H1 (cell line): ENCODE measurements around the gene NDUFV1. TPM values are rescaled to one million over a fixed set of nuclear protein-coding genes. Genes with fewer than 3 reads are reported as not detected.

Experiments used
- CTCF ChIA-PET: fragments of 300-600 bp; sonication (Branson Sonifier 250); formaldehyde crosslinking; loops from one replicate; lab custom pipeline; 2021; ENCODE audit not compliant: partially characterized antibody; lab: Charles Lee
- POLR2A ChIA-PET: fragments of 300-600 bp; sonication (Branson Sonifier 250); formaldehyde crosslinking; loops from one replicate; lab custom pipeline; 2021; ENCODE audit warnings: inconsistent platforms; ENCODE audit not compliant: partially characterized antibody; lab: Charles Lee
- DNase-seq, 2 experiments: peaks; one replicate each; pipeline versions ENCODE4 v3.0.0 to v3.0.0-alpha.2; 2010 to 2022; ENCODE audit warnings: low spot score in 2 of 2, low read depth in 1 of 2, mixed read lengths in 1 of 2
- FAIRE-seq: peaks from 2 replicates; lab custom pipeline; 2011; peaks lifted over from hg19 to GRCh38; lab: Jason Lieb, UNC
- H2AFZ ChIP-seq: 2 replicates; pipeline ENCODE4 v1.8.1; 2012; ENCODE audit warnings: low read length, inconsistent platforms
- H2AK5ac ChIP-seq: 2 replicates; pipeline ENCODE4 v1.6.1; 2013; ENCODE audit warnings: low read depth, low read length
- H2BK120ac ChIP-seq: replicated peaks from 2 replicates; pipeline ENCODE3; 2013; ENCODE audit warnings: low read depth, low read length, inconsistent platforms
- H2BK12ac ChIP-seq: 2 replicates; pipeline ENCODE4 v1.6.1; 2013; ENCODE audit warnings: low read depth, low read length
- H2BK15ac ChIP-seq: 2 replicates; pipeline ENCODE4 v1.6.1; 2013; ENCODE audit warnings: low read length
- H2BK20ac ChIP-seq: 2 replicates; pipeline ENCODE4 v1.6.1; 2013; ENCODE audit warnings: low read length
- H2BK5ac ChIP-seq: 2 replicates; pipeline ENCODE4 v1.6.1; 2013; ENCODE audit warnings: low read depth, low read length
- H3K14ac ChIP-seq: 2 replicates; pipeline ENCODE4 v1.6.1; 2013; ENCODE audit warnings: inconsistent platforms; ENCODE audit not compliant: insufficient read length
- H3K18ac ChIP-seq: 2 replicates; pipeline ENCODE4 v1.6.1; 2013; ENCODE audit warnings: low read length; ENCODE audit errors: extremely low read depth
- H3K23ac ChIP-seq: 2 replicates; pipeline ENCODE4 v1.6.1; 2013; ENCODE audit warnings: inconsistent platforms; ENCODE audit not compliant: insufficient read length
- H3K23me2 ChIP-seq: 2 replicates; pipeline ENCODE4 v1.6.1; 2013; ENCODE audit warnings: low read depth, low read length
- H3K27ac ChIP-seq: 2 replicates; pipeline ENCODE4 v1.6.1; 2011; ENCODE audit warnings: low read depth, low read length, inconsistent platforms
- H3K27me3 ChIP-seq, 4 experiments: replicated peaks in 1 of 4; 1 replicate in 1 of 4; 2 replicates in 3 of 4; pipeline versions ENCODE4 v1.6.1 to v1.8.1; 2011 to 2013; ENCODE audit warnings: low read length in 3 of 4, mild to moderate bottlenecking in 3 of 4, inconsistent platforms in 2 of 4, mixed read lengths in 2 of 4, moderate library complexity in 1 of 4; ENCODE audit not compliant: control insufficient read depth in 3 of 4, insufficient read depth in 3 of 4; ENCODE audit errors: extremely low read depth in 1 of 4
- H3K36me3 ChIP-seq, 4 experiments: 2 replicates each; pipeline versions ENCODE4 v1.6.1 to v1.8.1; 2011 to 2013; ENCODE audit warnings: mild to moderate bottlenecking in 4 of 4, low read length in 3 of 4, moderate library complexity in 2 of 4, control low read depth in 1 of 4, inconsistent platforms in 1 of 4; ENCODE audit not compliant: insufficient read depth in 4 of 4, control insufficient read depth in 2 of 4
- H3K4ac ChIP-seq: replicated peaks from 2 replicates; pipeline ENCODE3; 2013; ENCODE audit warnings: low read length, low read depth, mixed read lengths, inconsistent platforms; ENCODE audit not compliant: insufficient read length
- H3K4me1 ChIP-seq, 4 experiments: replicated peaks in 1 of 4; 1 replicate in 1 of 4; 2 replicates in 3 of 4; pipeline versions ENCODE4 v1.6.1 to v1.8.1; 2011 to 2013; ENCODE audit warnings: low read length in 3 of 4, inconsistent platforms in 2 of 4, mixed read lengths in 1 of 4; ENCODE audit not compliant: insufficient read depth in 4 of 4, control insufficient read depth in 3 of 4
- H3K4me2 ChIP-seq, 2 experiments: 2 replicates each; pipeline versions ENCODE4 v1.6.1 to v1.8.1; 2011 to 2013; ENCODE audit warnings: low read depth in 2 of 2, low read length in 2 of 2, control low read depth in 1 of 2, inconsistent platforms in 1 of 2, mild to moderate bottlenecking in 1 of 2; ENCODE audit not compliant: insufficient read depth in 1 of 2
- H3K4me3 ChIP-seq, 4 experiments: fragments of 200-600, 300-600 bp in 1 of 4; sonication (generic), shearing (Covaris generic), sonication (Bioruptor Twin) in 1 of 4; 2 replicates each; pipeline versions ENCODE4 v1.5.1 to v1.8.1; 2011 to 2016; ENCODE audit warnings: low read length in 4 of 4, low read depth in 3 of 4, control low read depth in 2 of 4, inconsistent platforms in 2 of 4, mild to moderate bottlenecking in 2 of 4, mixed read lengths in 1 of 4, moderate library complexity in 1 of 4; ENCODE audit not compliant: insufficient read depth in 2 of 4; ENCODE audit errors: extremely low read depth in 1 of 4
- H3K56ac ChIP-seq: replicated peaks from 2 replicates; pipeline ENCODE3; 2013; ENCODE audit warnings: low read depth, mild to moderate bottlenecking, mixed read lengths, low read length, inconsistent platforms; ENCODE audit not compliant: insufficient read length
- H3K79me1 ChIP-seq: 2 replicates; pipeline ENCODE4 v1.6.1; 2013; ENCODE audit warnings: low read depth, low read length, control low read depth
- H3K79me2 ChIP-seq, 2 experiments: 2 replicates each; pipeline versions ENCODE4 v1.6.1 to v1.8.1; 2012 to 2013; ENCODE audit warnings: low read length in 2 of 2, mild to moderate bottlenecking in 2 of 2, inconsistent platforms in 1 of 2; ENCODE audit not compliant: insufficient read depth in 2 of 2, control insufficient read depth in 1 of 2
- H3K9ac ChIP-seq, 4 experiments: replicated peaks in 1 of 4; 1 replicate in 1 of 4; 2 replicates in 3 of 4; pipeline versions ENCODE4 v1.6.1 to v1.8.1; 2011 to 2013; ENCODE audit warnings: low read depth in 3 of 4, low read length in 3 of 4, control low read depth in 2 of 4, mild to moderate bottlenecking in 2 of 4, moderate library complexity in 2 of 4, inconsistent platforms in 1 of 4; ENCODE audit errors: extremely low read depth in 1 of 4
- H3K9me3 ChIP-seq, 2 experiments: 2 replicates each; pipeline versions ENCODE4 v1.6.1 to v1.8.1; 2012 to 2013; ENCODE audit warnings: mild to moderate bottlenecking in 2 of 2, moderate library complexity in 2 of 2, control low read depth in 1 of 2, inconsistent platforms in 1 of 2, low read depth in 1 of 2, low read length in 1 of 2, mixed read lengths in 1 of 2; ENCODE audit not compliant: insufficient read depth in 2 of 2
- H4K20me1 ChIP-seq, 2 experiments: replicated peaks in 1 of 2; 2 replicates each; pipeline versions ENCODE3 to v1.8.1; 2011 to 2013; ENCODE audit warnings: inconsistent platforms in 2 of 2, low read length in 2 of 2, mild to moderate bottlenecking in 1 of 2; ENCODE audit not compliant: insufficient read depth in 2 of 2, control insufficient read depth in 1 of 2
- H4K5ac ChIP-seq: 2 replicates; pipeline ENCODE4 v1.6.1; 2013; ENCODE audit warnings: low read length, low read depth, mixed read lengths, inconsistent platforms; ENCODE audit not compliant: insufficient read length
- H4K8ac ChIP-seq: 2 replicates; pipeline ENCODE4 v1.8.0; 2013; ENCODE audit warnings: mild to moderate bottlenecking, moderate library complexity, low read length, inconsistent platforms; ENCODE audit not compliant: insufficient read depth; ENCODE audit errors: extremely low read depth
- H4K91ac ChIP-seq: replicated peaks from 2 replicates; pipeline ENCODE3; 2013; ENCODE audit warnings: low read length, mixed read lengths, inconsistent platforms; ENCODE audit not compliant: insufficient read length
- CBX5 ChIP-seq: fragments of 300-800, 300-1000 bp; sonication (generic); IDR thresholded peaks from 2 replicates; pipeline ENCODE4 v1.7.1; 2016; ENCODE audit warnings: antibody characterized with exemption, low read length, low read depth
- CBX8 ChIP-seq: fragments of 300-800, 300-1000 bp; sonication (generic); IDR thresholded peaks from 2 replicates; pipeline ENCODE4 v1.7.1; 2016; ENCODE audit warnings: low read depth, low read length, borderline replicate concordance
- JUND ChIP-seq: IDR thresholded peaks from 2 replicates; pipeline ENCODE4 v1.6.1; 2011; ENCODE audit warnings: mild to moderate bottlenecking, improper control_type of control experiment, low read length
- MAFK ChIP-seq: IDR thresholded peaks from 2 replicates; pipeline ENCODE4 v1.6.1; 2012; ENCODE audit warnings: low read depth, mild to moderate bottlenecking, improper control_type of control experiment, low read length
- NANOG ChIP-seq: IDR thresholded peaks from 2 replicates; pipeline ENCODE4 v1.6.1; 2011; ENCODE audit warnings: low read length, low read depth, mild to moderate bottlenecking, inconsistent platforms; ENCODE audit not compliant: insufficient read depth, poor library complexity, severe bottlenecking
- POLR2AphosphoS5 ChIP-seq: IDR thresholded peaks from 2 replicates; pipeline ENCODE4 v1.6.1; 2011; ENCODE audit warnings: low read depth, low read length
- RNF2 ChIP-seq: fragments of 200-900, 300-1000 bp; sonication (generic); IDR thresholded peaks from 2 replicates; pipeline ENCODE4 v1.7.1; 2016; ENCODE audit warnings: borderline replicate concordance, low read depth, mild to moderate bottlenecking, antibody characterized with exemption, low read length; ENCODE audit not compliant: poor library complexity, severe bottlenecking; ENCODE audit errors: missing control alignments
- SAP30 ChIP-seq: fragments of 300-600 bp; sonication (generic); IDR thresholded peaks from 2 replicates; pipeline ENCODE4 v1.7.1; 2012; ENCODE audit warnings: low read length, moderate library complexity, mild to moderate bottlenecking, inconsistent platforms; ENCODE audit not compliant: insufficient read depth, insufficient replicate concordance
- SIN3A ChIP-seq, 2 experiments: IDR thresholded peaks in 1 of 2; conservative IDR thresholded peaks in 1 of 2; 2 replicates each; pipeline ENCODE4 v1.6.1; 2011 to 2012; ENCODE audit warnings: low read length in 2 of 2, improper control_type of control experiment in 1 of 2, low read depth in 1 of 2, mild to moderate bottlenecking in 1 of 2
- TAF7 ChIP-seq: optimal IDR thresholded peaks from 2 replicates; pipeline ENCODE3; 2011; ENCODE audit warnings: low read depth, mild to moderate bottlenecking, inconsistent platforms, low read length, moderate library complexity, borderline replicate concordance
- TEAD4 ChIP-seq: IDR thresholded peaks from 2 replicates; pipeline ENCODE4 v1.6.1; 2012; ENCODE audit warnings: low read depth, low read length, inconsistent platforms, mixed read lengths
- WGBS, 2 experiments: shearing (Covaris generic) in 1 of 2; methylation state at CpG; one replicate each; pipeline versions ENCODE4 v1.1.6 to v1.1.7; 2013 to 2015; ENCODE audit warnings: low lambda C conversion rate in 2 of 2, mixed read lengths in 2 of 2, inconsistent platforms in 1 of 2, low coverage in 1 of 2, missing lambda C conversion rate in 1 of 2; ENCODE audit not compliant: insufficient replicate concordance in 2 of 2, insufficient coverage in 1 of 2, insufficient read length in 1 of 2; ENCODE audit errors: extremely low coverage in 1 of 2, missing lambda C conversion rate in 1 of 2; 5-methylcytosine and 5-hydroxymethylcytosine counted together
- polyA plus RNA-seq, 7 experiments: library from polyadenylated mRNA; depleted of rRNA in 3 of 7; stranded (reverse) in 5 of 7; unstranded in 2 of 7; fragments of >200 nt in 5 of 7; fragments of 200-250 nt in 2 of 7; gene quantifications; 1 replicate in 5 of 7; 2 replicates in 1 of 7; 4 replicates in 1 of 7; pipeline versions ENCODE4 v1.2.1 to v1.2.3, GENCODE V29; 2011 to 2013; ENCODE audit warnings: missing spikeins in 2 of 7, mixed read lengths in 2 of 7
- total RNA-seq: library from RNA; stranded (reverse); fragmentation: NEBNext Ultra II Directional; extraction: Animal tissue kit (Norgen Biotek cat#: 25700); gene quantifications from 2 replicates; pipeline ENCODE4 v1.2.1, GENCODE V29; 2021

Gene NDUFV1
- total and polyA plus RNA-seq, 2 of the 8 experiments (the other 6 are each of a cell fraction or from before 2014, with no cell fraction given): 125 to 131 TPM

GRCh38 chr11:67641338-67642172 lies 34.8 kb downstream of the NDUFV1 start:
- no peak overlapping the region for H2BK5ac ChIP-seq
- no peak overlapping the region for H3K4me2 ChIP-seq
- peaks cover 3 to 6% of the 10 kb centered on the region in 2 experiments; a peak in 3 of 4 replicates for H3K9me3 ChIP-seq
- H3K36me3 ChIP-seq: no peaks in the 10 kb centered on the region
- H2BK12ac ChIP-seq: 0 out of 2 replicates have a peak overlapping the region, but pooled peaks have one; percentile 60
- 0 out of 2 replicates have a peak overlapping the region, but pooled peaks have one; percentile 1 for H2AK5ac ChIP-seq
- no peak overlapping the region for H3K56ac ChIP-seq
- H4K8ac ChIP-seq: no peak overlapping the region
- no peak overlapping the region for H3K18ac ChIP-seq
- H2BK20ac ChIP-seq: no peak overlapping the region
- H2AFZ ChIP-seq: no peak overlapping the region
- CTCF ChIA-PET: interaction anchor here (1.2 to 6.5 kb wide), 6 partner anchors 16 to 69 kb away, joined by 3 to 38 read pairs (median 4); no protein-coding TSS in a partner anchor
- H3K9ac ChIP-seq: no peak overlapping the region
- DNase-seq (no peak), FAIRE-seq (no peak)
- no peak overlapping the region for H3K4ac ChIP-seq
- H3K27me3 ChIP-seq: peaks cover 8 to 28% (median 15%) of the 10 kb centered on the region in 4 experiments
- no peaks in the 10 kb centered on the region; the same call in none of the 2 replicates for H3K23me2 ChIP-seq
- H2BK120ac ChIP-seq: no peak overlapping the region
- WGBS, 2 experiments: 91% methylated on average over 26 of the region's 28 CpGs; no CpG with 5 or more reads in 1 of the 2 experiments
- H3K4me3 ChIP-seq: no peak overlapping the region
- POLR2A ChIA-PET: no interaction called here
- peaks cover 0 to 4% (median 1%) of the 10 kb centered on the region in 4 experiments; a peak in 1 of 7 replicates for H3K4me1 ChIP-seq
- no peak overlapping the region for H4K5ac ChIP-seq
- peak overlapping the region; percentile 65; the same call in 1 of the 2 replicates for H2BK15ac ChIP-seq
- no peaks in the 10 kb centered on the region for H3K79me1 ChIP-seq
- H3K23ac ChIP-seq: no peak overlapping the region
- H3K27ac ChIP-seq: no peak overlapping the region
- no peaks in the 10 kb centered on the region for H3K79me2 ChIP-seq
- H4K91ac ChIP-seq: no peak overlapping the region
- no peak overlapping the region for H3K14ac ChIP-seq
- no peaks in the 10 kb centered on the region for H4K20me1 ChIP-seq
- no peak for TF ChIP-seq SIN3A (conservative IDR thresholded peaks at IDR 0.05 in 1 of 2, IDR thresholded peaks at IDR 0.05 in 1 of 2; ENCODE audit: low read depth in 1 of 2, low read length in 2 of 2)
- TF ChIP-seq NANOG: no peak
- no peak for TF ChIP-seq POLR2AphosphoS5
- TF ChIP-seq TAF7: no peak
- no peak for TF ChIP-seq SAP30
- TF ChIP-seq TEAD4: no peak
- no peak for TF ChIP-seq JUND
- no peak for TF ChIP-seq CBX5
- no peak for TF ChIP-seq CBX8
- TF ChIP-seq RNF2: no peak
- no peak for TF ChIP-seq MAFK
